Raji (cell line): ENCODE measurements around the gene PARVG.

Source experiments
- POLR2A ChIP-seq: IDR thresholded peaks from 2 replicates; pipeline ENCODE4 v1.6.1; 2011; ENCODE audit warnings: low read depth, low read length, control low read depth; ENCODE audit not compliant: insufficient read depth

PARVG gene

DNA sequence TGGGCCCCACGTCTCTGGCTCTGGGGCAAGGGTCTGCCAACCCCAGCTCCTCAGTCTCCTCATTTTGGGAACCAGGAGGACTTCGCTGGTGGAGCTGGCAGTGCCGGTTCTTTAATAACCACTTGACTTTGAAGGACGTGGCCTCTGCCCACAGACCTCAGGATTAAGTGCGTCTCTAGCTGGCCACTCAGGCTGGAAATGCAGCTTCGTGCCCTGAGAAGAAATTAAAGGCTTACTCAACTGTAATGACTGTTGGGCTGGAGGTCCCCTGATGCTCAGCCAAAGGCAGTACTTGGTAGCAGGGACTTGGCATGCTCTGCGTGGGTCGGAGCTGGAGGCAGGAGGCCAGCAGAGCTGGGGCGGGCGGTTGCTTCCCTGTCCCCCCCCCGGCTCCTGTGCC is 16.7 kb upstream of the PARVG start:
- no peak for TF ChIP-seq POLR2A

DNA sequence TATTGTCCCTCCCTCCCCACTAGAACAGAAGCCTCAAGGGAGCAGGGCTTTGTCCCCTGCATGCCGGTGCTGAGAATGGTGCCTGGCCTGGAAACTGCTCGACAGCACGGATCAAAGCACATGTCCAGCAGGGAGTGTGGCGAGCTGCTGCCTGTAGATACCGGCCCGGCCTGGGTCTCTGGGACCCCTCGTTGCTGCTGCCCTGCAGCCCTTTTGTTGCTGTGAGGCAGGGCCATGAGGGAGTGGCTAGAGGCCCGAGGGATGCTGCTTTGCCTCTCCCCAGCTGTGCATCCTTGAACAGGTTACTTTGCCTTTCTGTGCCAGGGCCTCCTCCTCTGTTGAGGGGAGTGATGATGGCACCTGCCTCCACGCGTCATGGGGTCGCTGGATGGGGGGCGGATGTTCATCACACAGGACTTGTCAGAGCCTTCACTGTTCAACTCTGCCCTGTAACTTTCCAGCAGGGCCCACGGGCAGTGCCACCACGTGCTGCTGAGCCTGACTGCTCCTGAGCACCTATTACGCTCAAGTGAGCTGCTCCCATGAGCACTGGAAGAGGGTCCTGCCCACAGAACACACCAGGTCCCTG is 15.3 kb upstream of the PARVG start:
- TF ChIP-seq POLR2A = no peak

- TF ChIP-seq POLR2A = no peak
Measured at GRCh38 chr22:44166498-44167276, 14.0 kb upstream of the PARVG start.

- no peak for TF ChIP-seq POLR2A
Measured at GRCh38 chr22:44167501-44167900, 13.2 kb upstream of the PARVG start.

DNA sequence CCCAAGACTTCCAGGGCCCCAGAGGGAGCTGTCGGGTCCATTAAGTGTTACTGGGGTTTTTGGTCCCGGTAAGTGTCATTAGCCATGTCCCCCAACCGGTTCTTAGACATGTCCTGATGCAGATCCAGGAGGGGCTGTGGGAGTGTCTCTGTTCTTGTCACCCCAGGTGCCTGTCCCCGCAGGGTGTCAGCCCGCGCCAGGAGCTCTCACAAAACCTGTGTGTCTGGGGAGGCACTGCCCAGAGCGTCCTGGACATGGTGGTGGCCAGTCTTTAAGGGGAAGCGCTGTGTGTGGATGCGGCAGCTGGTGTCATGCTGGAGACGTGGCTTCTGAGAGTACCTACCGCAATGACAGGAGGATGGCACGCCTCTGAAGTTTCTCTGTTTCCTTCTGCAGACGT is 12.5 kb upstream of the PARVG start:
- TF ChIP-seq POLR2A = no peak

GRCh38 chr22:44170470-44170869 is 10.3 kb upstream of the PARVG start:
- no peak for TF ChIP-seq POLR2A

GRCh38 chr22:44171561-44171960 is 9.2 kb upstream of the PARVG start:
- no peak for TF ChIP-seq POLR2A

DNA sequence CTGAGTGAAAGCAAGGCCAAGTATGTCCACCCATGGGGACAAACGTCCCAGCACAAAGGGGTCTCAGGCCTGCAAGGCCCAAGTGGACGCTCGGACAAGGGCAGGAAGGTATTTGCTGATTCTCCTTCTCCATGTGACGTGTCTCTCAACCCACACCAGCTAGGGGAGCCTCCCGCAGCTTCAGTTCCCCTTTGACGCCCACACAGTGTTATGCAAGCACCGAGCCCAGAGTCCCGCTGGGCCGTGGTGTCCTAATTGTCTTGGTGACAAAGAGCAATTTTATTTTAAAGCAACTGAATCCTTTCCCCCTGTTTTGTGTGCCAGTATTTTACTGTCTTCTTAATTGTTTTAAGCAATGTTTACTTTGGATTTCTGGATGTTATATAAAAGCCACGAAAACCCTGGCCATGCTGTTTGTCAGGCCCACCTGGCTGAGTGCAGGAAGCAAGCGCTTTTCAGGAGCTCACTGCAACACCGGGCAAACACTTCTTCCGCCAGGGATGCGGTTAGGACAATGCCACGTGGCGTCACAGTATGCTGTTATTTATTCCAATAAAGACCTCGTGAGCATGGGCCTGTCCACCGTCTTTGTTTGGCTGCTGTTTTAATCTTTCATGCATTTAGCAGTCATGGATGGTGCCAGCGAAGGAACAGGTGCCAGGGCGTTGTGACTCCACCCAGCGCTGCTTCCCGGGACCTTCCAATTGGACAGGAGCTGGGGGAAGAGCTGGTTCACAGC is 8.2 kb upstream of the PARVG start:
- TF ChIP-seq POLR2A = no peak

GRCh38 chr22:44173154-44173553 is 7.6 kb upstream of the PARVG start:
- TF ChIP-seq POLR2A = no peak

DNA sequence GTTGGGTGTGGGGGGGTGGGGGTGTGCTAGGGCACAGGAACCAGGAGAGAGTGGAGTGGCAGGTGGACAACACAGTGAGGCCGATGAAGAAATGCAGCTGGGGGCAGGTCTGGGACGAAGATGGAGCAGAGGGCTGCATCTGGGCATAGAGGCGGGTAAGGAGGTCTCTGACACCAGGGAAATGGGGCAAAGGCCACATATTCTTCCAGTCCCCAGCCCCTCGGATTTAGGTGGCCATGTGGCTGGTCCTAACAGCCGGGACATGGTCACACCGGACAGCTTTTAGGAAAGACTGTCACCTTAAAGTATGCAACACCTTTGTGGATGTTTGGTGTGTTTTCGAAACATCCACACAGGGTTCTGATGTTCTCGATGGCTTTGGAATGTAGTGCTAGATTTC is 5.0 kb upstream of the PARVG start:
- no peak for TF ChIP-seq POLR2A

GRCh38 chr22:44179196-44179988 is 1.3 kb upstream of the PARVG start:
- TF ChIP-seq POLR2A = no peak

GRCh38 chr22:44179989-44180705 is 578 bp upstream of the PARVG start:
- no peak for TF ChIP-seq POLR2A

DNA sequence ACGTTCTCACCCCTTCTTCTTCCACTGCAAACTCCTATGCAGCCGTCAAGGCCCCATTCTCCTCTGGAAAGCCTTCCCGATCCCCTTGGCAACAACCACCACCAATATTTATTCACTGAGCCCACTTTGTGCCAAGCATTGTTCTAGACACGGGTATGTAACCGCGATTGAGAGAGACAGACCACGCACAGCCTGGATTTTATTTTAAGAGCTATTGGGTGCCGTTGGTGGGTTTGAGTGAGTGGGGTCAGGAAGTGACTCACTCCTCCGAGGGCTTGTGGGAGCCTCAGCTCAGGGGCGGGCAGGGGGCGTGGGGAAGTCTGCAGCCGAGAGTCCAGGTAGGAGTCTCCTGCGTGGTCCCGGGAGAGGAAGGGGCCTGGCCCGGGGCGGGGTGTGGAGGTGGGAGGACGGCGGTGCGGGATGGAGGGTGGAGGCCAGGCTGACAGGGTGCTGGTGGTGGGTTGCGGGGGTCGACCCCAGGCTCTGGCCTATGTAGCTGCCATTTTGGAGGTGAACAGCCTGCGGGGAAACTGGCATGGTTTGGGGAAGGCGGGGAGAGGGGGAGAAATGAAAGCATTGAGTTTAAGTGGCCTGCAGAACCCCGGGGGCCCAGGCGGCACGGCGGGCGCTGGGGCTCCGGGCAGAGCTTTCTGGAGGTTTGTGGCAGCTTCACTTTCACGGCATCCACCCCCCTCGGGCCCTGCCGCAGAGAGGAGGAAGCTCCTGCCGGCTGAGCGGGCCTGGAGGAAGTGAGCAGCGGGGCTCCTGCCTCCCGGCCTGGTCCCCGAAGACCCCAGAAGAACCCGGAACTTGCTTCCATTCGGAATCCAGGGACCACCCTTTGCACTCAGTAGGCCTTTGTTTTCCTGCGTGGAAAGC is 547 bp downstream of the PARVG start:
- peak; percentile 35; the same call in 1 of the 2 replicates for TF ChIP-seq POLR2A
